Ovary (tissue), 9 donors: ENCODE results near the gene ANTXR1. TPM values are rescaled to one million over a fixed set of nuclear protein-coding genes. Genes with fewer than 3 reads are reported as not detected.

Experiments used
- DNase-seq, 5 donors: peaks; one replicate each; pipeline ENCODE4 v3.0.0-alpha.2; 2019 to 2020
- H3K27ac ChIP-seq, 2 donors: fragments of 200-600 bp; one replicate each; pipeline versions ENCODE4 v1.5.1 to v1.8.0; 2019 to 2022
- H3K27me3 ChIP-seq: fragments of 200-600 bp; one replicate; pipeline ENCODE4 v1.8.0; 2022
- H3K36me3 ChIP-seq: fragments of 200-600 bp; sonication (generic); one replicate; pipeline ENCODE4 v1.5.1; 2019
- H3K4me1 ChIP-seq: one replicate; pipeline ENCODE4 v1.8.1; 2013; ENCODE audit warnings: mild to moderate bottlenecking, moderate library complexity; ENCODE audit not compliant: insufficient read depth
- H3K4me3 ChIP-seq: fragments of 200-600 bp; sonication (generic); one replicate; pipeline ENCODE4 v1.5.1; 2017
- H3K9me3 ChIP-seq, 2 donors: fragments of 200-600 bp in 1 of 2; sonication (generic) in 1 of 2; one replicate each; pipeline versions ENCODE4 v1.5.1 to v1.8.1; 2013 to 2019; ENCODE audit warnings: mild to moderate bottlenecking in 1 of 2, moderate library complexity in 1 of 2
- CTCF ChIP-seq, 3 donors: fragments of 450-650 bp in 2 of 3; fragments of 200-600 bp in 1 of 3; IDR thresholded peaks; one replicate each; pipeline versions ENCODE4 v1.5.1 to v1.8.0; 2016 to 2022; ENCODE audit warnings: antibody characterized with exemption in 3 of 3, mild to moderate bottlenecking in 1 of 3
- EP300 ChIP-seq: sonication (generic); formaldehyde crosslinking; IDR thresholded peaks from one replicate; pipeline ENCODE4 v1.6.1; 2017; ENCODE audit warnings: antibody characterized with exemption
- POLR2A ChIP-seq: fragments of 450-650 bp; IDR thresholded peaks from one replicate; pipeline ENCODE4 v1.6.1; 2017; ENCODE audit warnings: antibody characterized with exemption, mild to moderate bottlenecking, moderate library complexity
- WGBS, 3 donors: extraction: QIAGEN DNeasy Blood & Tissue Kit in 1 of 3; methylation state at CpG; one replicate each; pipeline versions ENCODE4 v1.1.5 to v1.1.7; 2013 to 2017; 5-methylcytosine and 5-hydroxymethylcytosine counted together
- intact Hi-C, 4 donors: fragments of 100-400 bp; cut with DNase I; formaldehyde crosslinking; loops; one replicate each; pipeline versions ENCODE4 v1.11.0 to v1.15.1; 2022 to 2023
- polyA plus RNA-seq, 2 donors: library from polyadenylated mRNA; stranded (reverse); fragments of 200-250 nt in 1 of 2; fragments of 350-450 nt in 1 of 2; fragmentation: Illumina TruSeq in 1 of 2; extraction: RNeasy Lipid Tissue Mini Kit (QIAGEN cat#74804) in 1 of 2; gene quantifications; one replicate each; pipeline ENCODE4 v1.2.3, GENCODE V29; 2013 to 2014
- total RNA-seq, 7 donors: library from RNA; depleted of rRNA in 2 of 7; stranded (reverse); fragments of >200 nt in 2 of 7; fragmentation: NEBNext Ultra II Directional in 3 of 7; extraction: Animal tissue kit (Norgen Biotek cat#: 25700) in 3 of 7; gene quantifications; one replicate each; pipeline versions ENCODE4 v1.1.0 to v1.2.4, GENCODE V29; 2016 to 2023
- donor health status: DM: no; HTN: no; CAD: no; lungs with moderate emphysema.
- donor health status: DM: no; HTN: no; CAD: no.
- donor health status: Bipolar disorder and iron deficiency.
- donor health status: DM: yes; HTN: yes; CAD: no.
- donor health status: DM: no; HTN: no; CAD: no.
- donor health status: DM: yes; HTN: yes; CAD: no.

The ANTXR1 gene
- total and polyA plus RNA-seq, 9 donors, result 73.0 to 276 (median 152) TPM

GRCh38 chr2:69205076-69205475, 192.1 kb downstream of the ANTXR1 start:
- peaks cover 30% of the 10 kb centered on the region for H3K4me1 ChIP-seq
- intact Hi-C loops, result loop anchor here in 1 of 4 donors (10.0 kb wide), 1 partner anchor 190 kb away; the partner anchor contains the start of gene ANTXR1
- 7 to 23% (median 15%) methylated on average over 2 of the region's 2 CpGs for WGBS, 3 donors
- no peaks in the 10 kb centered on the region for H3K9me3 ChIP-seq
- no peak for TF ChIP-seq POLR2A
- TF ChIP-seq CTCF (IDR thresholded peaks at IDR 0.05), result no peak
- no peak for TF ChIP-seq EP300
- peak overlapping the region in 1 of 2 donors; percentile 44 for H3K27ac ChIP-seq
- H3K36me3 ChIP-seq, result no peaks in the 10 kb centered on the region
- H3K27me3 ChIP-seq, result no peaks in the 10 kb centered on the region
- H3K4me3 ChIP-seq, result no peak overlapping the region
- peak in 4 of 5 donors; percentile 50 to 62 (median 57) for DNase-seq

GRCh38 chr2:69205491-69205890, 192.5 kb downstream of the ANTXR1 start:
- Histone ChIP-seq H3K27ac (peak overlapping the region in 1 of 2 donors; percentile 44), H3K36me3 (no peaks in the 10 kb centered on the region), H3K4me3 (no peak overlapping the region), H3K4me1 (peaks cover 27% of the 10 kb centered on the region), H3K27me3 (no peaks in the 10 kb centered on the region), H3K9me3 (no peaks in the 10 kb centered on the region)
- no peak for DNase-seq
- intact Hi-C loops, result loop anchor here in 1 of 4 donors (10.0 kb wide), 1 partner anchor 191 kb away; the partner anchor contains the start of gene ANTXR1
- 53 to 60% (median 54%) methylated on average over 2 of the region's 2 CpGs for WGBS, 3 donors
- TF ChIP-seq POLR2A, result no peak
- TF ChIP-seq EP300, result no peak
- no peak for TF ChIP-seq CTCF (IDR thresholded peaks at IDR 0.05)

- no peak for TF ChIP-seq EP300
- TF ChIP-seq CTCF (IDR thresholded peaks at IDR 0.05), result no peak
- no peak for TF ChIP-seq POLR2A
- 58 to 98% (median 93%) methylated on average over 1 of the region's 1 CpG for WGBS, 3 donors
- H3K4me1 ChIP-seq, result peaks cover 20% of the 10 kb centered on the region
- H3K9me3 ChIP-seq, result no peaks in the 10 kb centered on the region
- no peaks in the 10 kb centered on the region for H3K27me3 ChIP-seq
- no peaks in the 10 kb centered on the region for H3K36me3 ChIP-seq
- intact Hi-C loops, result loop anchor here in 1 of 4 donors (10.0 kb wide), 1 partner anchor 193 kb away; the partner anchor contains the start of gene ANTXR1
- H3K4me3 ChIP-seq, result no peak overlapping the region
- DNase-seq, result no peak
- H3K27ac ChIP-seq, result no peak overlapping the region
Observed at GRCh38 chr2:69208023-69208595, 195.1 kb downstream of the ANTXR1 start.

GRCh38 chr2:69209482-69209881, 196.5 kb downstream of the ANTXR1 start:
- H3K27me3 ChIP-seq, result no peaks in the 10 kb centered on the region
- intact Hi-C loops, result loop anchor here in 1 of 4 donors (10.0 kb wide), 1 partner anchor 195 kb away; the partner anchor contains the start of gene ANTXR1
- peaks cover 19% of the 10 kb centered on the region for H3K4me1 ChIP-seq
- TF ChIP-seq CTCF (IDR thresholded peaks at IDR 0.05) (no peak), EP300 (no peak), POLR2A (no peak)
- no peaks in the 10 kb centered on the region for H3K36me3 ChIP-seq
- H3K9me3 ChIP-seq, result no peaks in the 10 kb centered on the region
- no peak for DNase-seq
- H3K27ac ChIP-seq, result no peak overlapping the region
- H3K4me3 ChIP-seq, result no peak overlapping the region
- WGBS, 3 donors, result 83 to 94% (median 93%) methylated on average over 3 of the region's 3 CpGs
